K562 (cell line): ENCODE measurements around the gene SLC25A11. TPM values are rescaled to one million over a fixed set of nuclear protein-coding genes. Genes with fewer than 3 reads are reported as not detected.

Experiments used
- ARID4B ChIP-seq: sonication (generic); formaldehyde crosslinking; IDR thresholded peaks from 2 replicates; pipeline ENCODE4 v1.8.0; 2022; ENCODE audit warnings: mild to moderate bottlenecking, missing genetic modification reagents
- CHAMP1 ChIP-seq: fragments of 450-650 bp; IDR thresholded peaks from 2 replicates; pipeline ENCODE4 v1.6.1; 2016; ENCODE audit warnings: mild to moderate bottlenecking
- CSDE1 ChIP-seq, 2 experiments: fragments of 450-650 bp; IDR thresholded peaks; 2 replicates each; pipeline ENCODE4 v1.6.1; 2016; ENCODE audit warnings: mild to moderate bottlenecking in 1 of 2
- CTCFL ChIP-seq: IDR thresholded peaks from 2 replicates; pipeline ENCODE4 v1.6.1; 2011; ENCODE audit warnings: borderline replicate concordance, low read depth, mild to moderate bottlenecking, moderate library complexity, low read length; ENCODE audit not compliant: insufficient read depth, poor library complexity, severe bottlenecking
- FOXK1 ChIP-seq: sonication (generic); formaldehyde crosslinking; IDR thresholded peaks from 2 replicates; pipeline ENCODE4 v1.8.0; 2022; ENCODE audit warnings: missing genetic modification reagents, mild to moderate bottlenecking, borderline replicate concordance
- KAT2B ChIP-seq: IDR thresholded peaks from one replicate; pipeline ENCODE4 v1.6.1; 2012; ENCODE audit warnings: low read depth, mild to moderate bottlenecking, control low read depth, inconsistent platforms, low read length, moderate library complexity
- NUFIP1 ChIP-seq: fragments of 450-650 bp; IDR thresholded peaks from 2 replicates; pipeline ENCODE4 v1.6.1; 2018; ENCODE audit not compliant: partially characterized antibody
- RB1 ChIP-seq: fragments of 450-650 bp; IDR thresholded peaks from 2 replicates; pipeline ENCODE4 v1.6.1; 2017; ENCODE audit warnings: low read depth, mild to moderate bottlenecking
- RCOR1 ChIP-seq, 2 experiments: IDR thresholded peaks; 2 replicates each; pipeline ENCODE4 v1.6.1; 2012; ENCODE audit warnings: low read depth in 2 of 2, low read length in 2 of 2, borderline replicate concordance in 1 of 2, improper control_type of control experiment in 1 of 2
- SMARCA5 ChIP-seq: fragments of 450-650 bp; IDR thresholded peaks from 2 replicates; pipeline ENCODE4 v1.6.1; 2016
- TARDBP ChIP-seq: fragments of 450-650 bp; IDR thresholded peaks from 2 replicates; pipeline ENCODE4 v1.6.1; 2016
- ZFP91 ChIP-seq: sonication (generic); formaldehyde crosslinking; IDR thresholded peaks from 2 replicates; pipeline ENCODE4 v1.8.0; 2022; ENCODE audit warnings: mild to moderate bottlenecking, missing genetic modification reagents
- ZNF184 ChIP-seq: sonication (generic); formaldehyde crosslinking; IDR thresholded peaks from 2 replicates; pipeline ENCODE4 v1.5.0; 2020; ENCODE audit warnings: missing genetic modification reagents
- ZNF354B ChIP-seq: fragments of 250-450 bp; sonication (Bioruptor Pico); IDR thresholded peaks from 2 replicates; pipeline ENCODE4 v1.4.0; 2020
- ZNF668 ChIP-seq: fragments of 250-450 bp; sonication (Bioruptor Pico); IDR thresholded peaks from 2 replicates; pipeline ENCODE4 v1.8.0; 2022; ENCODE audit warnings: mild to moderate bottlenecking, inconsistent platforms
- polyA plus RNA-seq, 8 experiments: library from polyadenylated mRNA; depleted of rRNA in 4 of 8; stranded (reverse) in 5 of 8; unstranded in 3 of 8; fragments of >200 nt; fragmentation: Nextera tagmentation in 2 of 8; fragmentation: Illumina TruSeq in 1 of 8; extraction: Ambion mirVana in 2 of 8; extraction: Trizol in 1 of 8; gene quantifications; 2 replicates each; pipeline versions ENCODE4 v1.2.1 to v1.2.3, GENCODE V29; 2011 to 2014; ENCODE audit warnings: inconsistent platforms in 1 of 8, missing spikeins in 1 of 8
- total RNA-seq, 7 experiments: library from RNA; depleted of rRNA in 6 of 7; stranded (reverse); fragments of >200 nt in 6 of 7; fragmentation: Illumina TruSeq in 2 of 7; extraction: Trizol in 2 of 7; gene quantifications; 2 replicates each; pipeline versions ENCODE4 v1.2.1 to v1.2.3, GENCODE V29; 2011 to 2021; ENCODE audit warnings: low replicate concordance in 1 of 7

SLC25A11 gene
- total and polyA plus RNA-seq, 9 of the 15 experiments (the other 6 are each of a cell fraction or from before 2014, with no cell fraction given) = 3.1 to 56.7 (median 32.9) TPM

GRCh38 chr17:4986951-4987766 is 47.3 kb upstream of the SLC25A11 start, which contains the start of gene CAMTA2 (continued):
- TF ChIP-seq CTCFL (peak; percentile 99), CSDE1 (IDR thresholded peaks at IDR 0.05) (no peak), FOXK1 (CRISPR knock-in tag) (0 out of 2 replicates have a peak, but pooled peaks have one; percentile 17), CHAMP1 (no peak), ZNF668 (CRISPR knock-in tag) (no peak), ARID4B (CRISPR knock-in tag) (peak; percentile 87), KAT2B (peak; percentile 79), ZNF354B (CRISPR knock-in tag) (no peak), TARDBP (0 out of 2 replicates have a peak, but pooled peaks have one; percentile 36), ZNF184 (CRISPR knock-in tag) (no peak), RB1 (peak; percentile 82; the same call in 1 of the 2 replicates), NUFIP1 (no peak), RCOR1 (IDR thresholded peaks at IDR 0.05; ENCODE audit: borderline replicate concordance in 1 of 2, low read depth in 2 of 2, low read length in 2 of 2) (peak in 1 of 2 experiments; percentile 35; a peak in 1 of 4 replicates), ZFP91 (no peak), SMARCA5 (no peak)
